Transverse colon (tissue), 4 donors: ENCODE data around the gene CTNND2.

Source experiments
- CTCF ChIP-seq, 5 experiments: fragments of 200-600 bp in 3 of 5; fragments of 450-650 bp in 2 of 5; sonication (generic) in 3 of 5; IDR thresholded peaks; 1 replicate in 2 of 5; 2 replicates in 3 of 5; pipeline ENCODE4 v1.5.1; 2016 to 2017; ENCODE audit warnings: antibody characterized with exemption in 5 of 5, inconsistent platforms in 3 of 5, mild to moderate bottlenecking in 2 of 5, moderate library complexity in 1 of 5
- EP300 ChIP-seq: sonication (generic); formaldehyde crosslinking; IDR thresholded peaks from one replicate; pipeline ENCODE4 v1.6.1; 2017; ENCODE audit warnings: antibody characterized with exemption, low read depth
- POLR2A ChIP-seq: fragments of 450-650 bp; IDR thresholded peaks from one replicate; pipeline ENCODE4 v1.6.1; 2016; ENCODE audit warnings: antibody characterized with exemption, mild to moderate bottlenecking, moderate library complexity
- POLR2AphosphoS5 ChIP-seq, 3 donors: sonication (generic); formaldehyde crosslinking; IDR thresholded peaks; one replicate each; pipeline ENCODE4 v1.6.1; 2016; ENCODE audit warnings: antibody characterized with exemption in 3 of 3

- TF ChIP-seq CTCF (IDR thresholded peaks at IDR 0.05) (no peak), EP300 (no peak), POLR2AphosphoS5 (IDR thresholded peaks at IDR 0.05) (no peak), POLR2A (no peak)
Observed at GRCh38 chr5:11815481-11815880, 88.8 kb downstream of the CTNND2 start.
